NCI-H146 (cell line): ENCODE data around the gene CCDC186.
"Not testable (repeated sequence)": the region's sequence is repeated elsewhere in the genome, so short reads cannot be mapped to it uniquely, and the experiment has no call there.

ENCODE experiments used
- DNase-seq: peaks from one replicate; lab custom pipeline; 2025; lab: John Stamatoyannopoulos, UW

The CCDC186 gene

DNA sequence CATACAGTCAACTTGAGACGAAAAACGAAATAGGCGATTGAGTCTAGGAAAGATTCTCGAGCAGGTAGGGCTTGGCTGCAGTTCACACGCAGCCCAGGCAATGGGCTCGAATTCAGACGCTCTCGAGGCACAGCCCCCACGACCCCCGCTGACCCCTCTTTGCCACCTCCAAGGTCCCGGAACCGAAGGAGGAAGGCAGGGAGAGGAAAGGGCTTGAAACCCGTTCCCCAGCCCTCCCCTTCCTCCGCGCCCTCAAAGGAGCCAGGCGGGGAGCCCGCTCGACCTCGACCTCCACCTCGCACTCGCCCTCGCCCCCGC is 441 bp downstream of the CCDC186 start:
- no peak for DNase-seq

DNA sequence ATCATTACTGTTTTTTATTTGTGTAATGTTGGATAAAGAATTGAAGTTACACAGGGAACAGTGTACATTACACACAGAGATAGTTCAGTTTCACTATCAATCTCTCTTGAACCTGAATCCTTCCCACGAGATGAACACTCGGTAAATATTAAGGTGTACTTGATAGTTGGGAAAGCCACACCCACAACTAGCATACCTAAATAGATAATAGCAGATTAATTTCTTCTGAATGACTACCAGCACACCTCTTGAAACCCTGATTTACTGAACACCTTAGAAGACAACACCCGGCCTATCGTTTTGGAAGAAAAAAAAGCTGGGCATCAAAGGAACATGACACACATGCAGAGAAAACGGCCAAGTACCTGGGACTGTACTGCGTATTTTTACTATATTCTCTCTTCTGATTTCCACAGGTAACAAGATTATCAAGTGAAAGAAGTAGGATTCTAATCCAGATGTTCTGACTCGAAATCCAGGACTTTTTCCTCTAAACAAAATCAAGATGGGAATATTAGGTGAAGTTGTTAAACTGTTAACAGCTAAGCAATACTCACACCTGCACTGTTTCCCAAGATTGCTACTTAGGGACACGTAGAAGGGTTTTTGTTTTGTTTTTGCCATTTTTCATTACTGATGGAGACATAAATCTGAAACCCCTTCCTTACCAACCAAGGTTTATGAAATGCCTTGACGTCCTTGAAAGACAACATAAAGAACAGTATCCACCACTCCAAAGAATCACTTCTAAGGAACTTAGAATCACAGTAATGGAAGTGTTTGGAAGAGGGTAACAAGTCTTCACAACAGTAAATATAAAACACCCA is 1.0 kb downstream of the CCDC186 start:
- no peak for DNase-seq

DNA sequence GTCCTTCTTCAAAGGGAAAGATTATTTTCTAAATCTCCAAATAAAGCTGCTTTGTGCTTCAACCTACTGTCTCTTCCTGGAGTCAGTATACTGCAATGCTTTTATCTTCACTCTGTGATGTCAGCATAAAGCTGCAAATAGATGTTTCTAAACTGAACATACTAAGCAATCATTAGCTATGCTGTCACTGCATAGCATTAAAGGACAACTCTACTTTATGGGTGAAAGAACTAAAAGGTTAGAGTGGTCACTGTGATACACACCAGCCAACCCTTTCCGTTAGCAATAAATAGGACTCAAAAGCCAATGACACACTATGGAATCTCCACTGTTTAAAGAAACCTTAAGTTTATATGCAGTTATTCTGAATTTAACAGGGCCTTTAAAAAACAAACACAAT is 1.8 kb downstream of the CCDC186 start:
- DNase-seq, result no peak

DNA sequence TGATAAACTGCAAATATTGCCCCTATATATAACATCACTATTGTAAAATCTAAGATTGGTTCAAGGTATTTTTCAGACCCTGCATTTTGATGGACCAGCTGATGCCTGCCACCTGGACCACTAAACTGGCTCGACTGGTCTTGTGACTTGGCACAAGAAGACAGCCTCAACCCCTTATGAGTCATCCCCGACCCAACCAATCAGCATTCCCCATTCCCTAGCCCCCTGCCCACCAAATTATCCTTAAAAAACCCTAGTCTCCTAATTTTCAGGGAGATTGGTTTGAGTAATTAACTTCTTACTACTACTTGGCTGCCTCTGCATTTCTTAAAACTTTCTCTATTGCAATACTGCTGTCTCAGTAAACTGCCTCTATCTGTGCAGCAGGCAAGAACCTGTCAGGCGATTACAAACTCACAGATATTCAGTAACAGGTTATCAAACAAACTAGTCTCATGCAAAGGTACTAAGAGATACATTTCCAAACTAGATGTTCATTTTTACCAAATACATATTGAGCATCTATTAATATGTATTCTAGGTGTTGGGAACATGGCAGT is 5.5 kb downstream of the CCDC186 start:
- DNase-seq, result no peak

DNA sequence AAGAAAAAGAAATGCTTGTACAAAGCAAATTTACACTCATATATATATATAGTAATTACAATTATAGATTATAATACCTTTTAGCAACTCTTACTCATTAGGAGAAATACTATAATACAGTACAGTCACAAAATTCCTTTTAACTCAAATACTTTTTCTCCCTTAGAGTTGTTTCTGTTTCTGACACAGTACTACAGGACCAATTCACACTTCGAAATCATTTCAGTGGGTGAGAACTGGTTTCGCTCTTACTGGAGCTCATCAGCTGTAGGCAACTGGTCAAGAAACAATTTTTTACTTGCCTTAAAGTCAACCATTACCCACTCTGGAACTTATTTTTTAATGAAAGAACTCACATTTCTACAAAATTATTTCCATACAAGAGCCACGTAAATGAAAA is 6.0 kb downstream of the CCDC186 start:
- no peak for DNase-seq

DNA sequence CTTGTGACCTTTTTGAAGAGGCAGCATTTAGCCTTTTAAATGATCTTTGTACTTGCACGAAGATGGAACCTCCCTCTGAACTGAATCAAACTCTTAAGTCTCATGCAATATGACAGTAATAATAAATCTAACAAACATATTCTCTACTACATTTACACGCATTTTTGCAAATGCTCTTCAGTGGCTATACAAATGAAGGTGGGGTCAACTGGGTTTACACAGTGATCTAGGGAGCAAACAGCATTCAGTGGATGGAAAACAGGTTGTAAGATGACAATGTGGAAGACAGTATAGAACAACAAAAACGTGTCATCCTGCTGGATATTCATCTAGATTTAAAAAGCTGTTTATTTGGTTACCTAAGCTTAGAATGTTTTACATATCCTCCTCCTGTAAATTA is 7.5 kb downstream of the CCDC186 start:
- no peak for DNase-seq

DNA sequence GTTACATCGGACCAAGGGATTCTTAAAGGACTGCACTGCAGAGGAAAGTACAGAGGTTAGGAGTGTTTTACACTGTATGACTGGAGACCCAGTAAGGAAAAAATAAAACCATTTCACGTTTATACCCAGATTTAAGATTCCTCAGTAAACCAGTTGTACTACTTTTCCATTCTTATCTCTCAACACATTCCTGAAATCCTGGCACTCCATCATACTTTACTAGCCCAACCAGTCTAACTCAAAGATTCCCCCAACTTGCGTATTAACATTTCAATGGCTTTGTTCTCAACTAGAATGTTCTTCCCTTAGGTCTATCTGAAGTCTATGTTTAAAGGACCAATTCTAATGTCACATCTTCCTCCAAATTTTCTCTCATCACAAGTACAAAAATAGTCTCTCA is 8.0 kb downstream of the CCDC186 start:
- DNase-seq, result no peak

DNA sequence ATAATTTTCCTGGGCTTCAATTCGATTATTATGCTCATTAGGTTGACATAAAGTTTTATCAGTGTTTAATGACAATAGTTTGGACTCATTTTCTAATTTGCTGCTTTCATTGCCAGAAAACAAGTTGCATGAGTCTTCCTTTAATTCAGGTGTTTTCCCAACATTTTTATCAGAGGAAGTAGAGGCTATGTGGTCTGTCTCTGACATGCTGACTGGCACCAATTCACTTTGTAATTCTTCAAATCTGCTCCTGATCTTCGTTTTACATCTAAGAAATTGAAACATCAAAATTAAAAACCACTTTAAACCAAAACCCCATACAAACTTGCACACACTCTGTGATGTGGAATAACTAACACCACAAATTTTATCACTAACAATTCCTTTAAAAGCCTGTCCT is 10.9 kb downstream of the CCDC186 start:
- no peak for DNase-seq

DNA sequence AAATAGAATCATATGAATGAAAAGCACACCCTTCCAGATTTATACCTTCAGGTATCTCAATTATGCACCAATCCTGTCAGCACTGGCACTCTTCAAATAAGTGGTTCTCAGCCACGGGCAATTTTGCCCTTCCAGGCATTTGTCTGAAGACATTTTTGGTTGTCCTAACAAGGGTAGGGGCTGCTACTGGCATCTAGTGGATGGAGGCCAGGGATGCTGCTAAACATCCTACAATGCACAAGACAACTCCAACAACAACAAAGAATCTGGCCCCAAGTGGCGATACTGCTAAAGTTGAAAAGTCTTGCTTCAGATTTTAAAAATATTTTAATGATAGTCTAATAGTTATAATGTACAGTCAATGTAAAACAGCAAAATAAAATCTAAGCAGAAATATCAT is 16.1 kb downstream of the CCDC186 start:
- DNase-seq, result no peak

DNA sequence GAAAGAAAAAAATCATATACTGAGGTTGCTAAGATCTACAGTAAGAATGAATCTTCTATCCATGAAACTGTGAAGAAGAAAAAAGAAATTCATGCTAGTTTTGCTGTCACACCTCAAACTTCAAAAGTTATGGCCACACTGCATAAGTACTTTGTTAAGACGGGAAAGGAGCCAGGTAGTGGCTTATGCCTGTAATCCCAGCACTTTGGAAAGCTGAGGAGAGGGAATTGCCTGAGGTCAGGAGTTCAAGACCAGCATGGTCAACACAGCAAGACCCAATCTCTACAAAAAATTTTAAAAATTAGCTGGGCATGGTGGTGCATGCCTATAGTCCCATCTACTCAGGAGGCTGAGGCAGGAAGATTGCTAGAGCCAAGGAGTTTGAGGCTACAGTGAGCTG is 22.1 kb downstream of the CCDC186 start:
- no peak for DNase-seq

DNA sequence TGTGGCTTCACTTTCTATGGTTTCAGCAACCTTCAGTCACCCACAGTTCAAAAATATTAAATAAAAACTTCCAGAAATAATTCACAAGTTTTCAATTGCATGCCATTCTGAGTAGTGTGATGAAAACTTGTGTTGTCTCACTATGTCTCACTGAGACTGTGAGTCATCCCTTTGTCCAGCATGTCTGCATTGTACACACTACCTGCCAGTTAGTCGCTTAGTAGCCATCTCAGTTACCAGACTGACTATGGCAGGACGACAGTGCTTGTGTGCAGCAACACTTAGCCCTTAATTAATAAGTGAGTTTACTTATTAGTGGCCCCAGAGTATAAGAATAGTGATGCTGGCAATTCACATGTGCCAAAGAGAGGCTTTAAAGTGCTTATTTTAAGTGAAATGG is 22.5 kb downstream of the CCDC186 start:
- DNase-seq, result no peak

DNA sequence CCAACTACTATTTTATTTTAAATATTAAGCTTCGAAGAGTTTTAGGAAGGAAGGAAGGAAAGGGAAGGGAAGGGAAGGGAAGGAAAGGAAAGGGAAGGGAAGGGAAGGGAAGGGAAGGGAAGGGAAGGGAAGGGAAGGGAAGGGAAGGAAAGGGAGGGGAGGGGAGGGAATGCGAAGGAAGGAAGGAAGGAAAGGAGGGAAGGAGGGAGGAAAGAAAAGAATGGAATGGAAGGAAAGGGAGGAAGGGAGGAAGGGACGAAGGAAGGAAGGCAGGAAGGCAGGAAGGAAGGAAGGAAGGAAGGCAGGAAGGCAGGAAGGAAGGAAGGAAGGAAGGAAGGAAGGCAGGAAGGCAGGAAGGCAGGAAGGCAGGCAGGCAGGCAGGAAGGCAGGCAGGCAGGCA is 24.5 kb downstream of the CCDC186 start:
- DNase-seq, result not testable (repeated sequence)

DNA sequence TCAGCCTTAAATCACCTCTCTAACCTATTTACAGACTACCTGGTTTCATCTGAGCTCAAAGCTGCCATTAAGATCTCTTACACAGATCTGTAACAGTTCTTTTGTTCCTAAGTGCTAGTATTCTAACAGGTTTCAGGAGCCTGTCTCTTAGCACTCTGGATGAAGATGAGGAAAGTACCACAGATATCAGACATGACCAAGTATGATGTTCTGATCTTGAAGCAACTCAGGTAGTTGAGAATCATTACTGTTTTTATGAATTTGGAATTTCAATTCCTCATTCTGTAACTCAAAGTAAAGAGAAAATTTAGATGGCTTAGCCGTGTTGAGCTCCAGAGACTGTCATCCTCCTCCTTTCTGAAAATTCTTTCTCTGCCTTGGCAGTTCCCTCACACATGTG is 30.8 kb downstream of the CCDC186 start:
- DNase-seq, result no peak

DNA sequence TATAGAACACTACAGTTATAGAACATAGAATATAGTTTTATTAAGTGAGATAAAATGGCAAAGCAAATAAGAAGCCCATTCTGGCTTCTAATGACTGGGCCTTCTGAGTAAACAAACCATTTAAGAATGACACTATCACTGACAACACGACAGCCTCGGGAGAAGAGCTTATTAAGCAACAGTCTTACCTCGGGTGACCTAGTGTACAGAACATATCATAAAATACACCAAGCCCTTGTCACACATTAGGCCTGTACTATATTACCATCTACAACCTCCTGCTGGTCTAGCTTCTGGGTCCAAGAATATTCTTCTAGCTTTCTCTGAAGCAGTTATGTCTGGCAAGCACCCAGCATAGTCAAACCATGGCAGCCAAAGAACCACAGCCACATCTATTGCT is 32.0 kb downstream of the CCDC186 start:
- DNase-seq, result peak; percentile 74

DNA sequence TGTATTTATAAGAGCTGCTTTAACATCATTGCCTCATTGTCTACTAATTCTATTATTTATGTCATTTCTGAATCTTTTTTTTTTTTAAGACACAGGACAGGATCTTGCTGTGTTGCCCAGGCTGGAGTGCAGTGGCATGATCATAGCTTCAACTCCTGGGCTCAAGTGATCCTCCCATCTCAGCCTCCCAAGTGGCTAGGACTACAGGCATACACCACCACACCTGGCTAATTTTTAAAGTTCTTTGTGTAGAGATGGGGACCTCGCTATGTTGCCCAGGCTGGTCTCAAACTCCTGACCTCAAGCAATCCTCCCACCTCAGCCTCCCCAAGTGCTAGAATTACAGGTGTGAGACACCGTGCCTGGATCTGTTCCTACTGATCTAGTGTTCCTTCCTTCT is 33.2 kb downstream of the CCDC186 start:
- DNase-seq, result not testable (repeated sequence)

DNA sequence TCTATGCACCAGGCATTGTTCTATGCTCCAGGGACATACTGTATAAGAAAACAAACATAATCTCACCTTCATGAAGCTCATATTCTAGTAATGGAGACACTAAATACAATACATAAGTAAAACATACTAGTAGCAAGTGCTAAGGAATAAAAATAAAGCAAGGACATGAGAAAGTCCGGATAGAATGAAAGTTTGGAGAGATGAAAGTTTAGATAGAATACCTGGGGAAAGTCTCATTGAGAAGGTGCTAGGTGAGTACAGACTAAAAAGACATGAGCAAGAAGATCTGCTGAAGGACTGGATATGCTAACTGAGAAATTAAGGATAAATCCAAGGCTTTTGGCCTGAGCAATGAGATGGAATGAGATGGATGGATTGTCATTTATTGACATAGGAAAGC is 34.0 kb downstream of the CCDC186 start:
- no peak for DNase-seq

DNA sequence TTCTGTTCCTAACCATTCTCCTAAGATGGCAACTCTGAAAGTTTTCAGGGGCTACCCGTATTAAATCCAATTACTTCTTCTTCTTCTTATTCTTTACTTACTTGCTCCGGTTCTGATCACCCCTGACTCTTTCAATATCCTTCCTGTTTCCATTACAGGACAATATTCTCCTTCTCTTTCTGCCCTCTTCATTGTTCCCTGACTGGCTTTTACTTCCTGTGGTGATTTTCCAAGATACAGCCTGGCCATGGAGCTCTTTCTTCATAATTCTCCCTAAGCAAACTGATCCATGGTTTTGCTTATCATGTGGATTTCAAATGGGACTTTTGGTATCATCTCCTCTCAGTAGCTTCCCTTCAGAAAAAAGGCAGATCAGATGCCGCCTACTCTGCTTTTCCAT is 35.4 kb downstream of the CCDC186 start:
- no peak for DNase-seq

DNA sequence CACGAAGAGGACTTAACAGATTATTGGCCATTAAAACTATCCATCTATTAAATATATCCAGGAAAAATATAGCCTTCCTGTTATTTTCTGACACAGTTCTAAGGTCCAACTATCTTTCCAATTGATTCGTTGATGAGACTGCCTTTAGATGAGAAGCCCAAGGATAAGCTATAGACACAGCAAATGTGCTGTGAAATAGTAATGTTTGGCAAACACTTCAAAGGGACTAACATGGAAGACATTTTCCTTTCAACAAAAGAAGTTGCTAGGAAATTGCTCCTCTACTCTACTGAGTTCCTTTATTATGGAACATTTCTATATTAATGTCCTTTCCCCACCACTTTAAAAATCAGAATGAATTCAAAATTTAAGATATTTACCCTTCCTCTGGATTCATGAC is 38.5 kb downstream of the CCDC186 start:
- no peak for DNase-seq

DNA sequence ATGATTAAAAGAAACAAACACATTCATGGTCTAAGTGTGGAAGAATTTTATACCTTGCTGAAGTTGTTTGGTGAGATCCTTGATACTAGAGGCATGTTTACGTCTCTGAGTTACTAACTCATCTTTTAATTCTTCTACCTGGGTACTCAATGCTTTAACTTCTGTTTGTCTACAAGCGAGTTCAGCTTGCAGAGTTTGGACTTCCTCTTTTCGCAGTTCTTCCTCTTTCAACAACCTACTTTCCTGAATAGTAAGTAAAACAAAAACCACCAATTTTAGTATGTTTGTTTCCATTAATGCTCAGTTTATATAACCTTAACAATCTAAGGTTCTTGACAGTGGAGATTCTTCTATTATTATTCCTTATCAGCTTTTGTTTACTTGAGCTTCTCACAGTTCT is 42.9 kb downstream of the CCDC186 start:
- DNase-seq, result no peak

DNA sequence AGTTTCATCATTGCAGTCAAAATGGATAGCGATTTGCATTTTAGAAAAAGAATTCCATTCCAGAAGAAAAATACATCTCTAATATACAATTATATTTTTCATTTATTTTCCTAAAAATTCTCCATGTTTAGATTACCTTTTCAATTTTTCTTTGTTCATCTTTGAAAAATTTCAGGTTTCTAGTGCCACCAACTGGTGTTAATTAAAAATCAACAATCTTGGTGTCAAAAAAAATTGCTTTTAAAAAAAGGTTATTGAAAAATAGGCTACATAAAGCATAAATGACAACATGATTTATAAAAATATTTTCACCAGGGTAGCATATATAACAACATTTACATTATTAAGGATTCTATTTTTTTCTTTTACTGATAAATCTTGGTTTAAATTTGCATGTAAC is 53.0 kb downstream of the CCDC186 start:
- no peak for DNase-seq

DNA sequence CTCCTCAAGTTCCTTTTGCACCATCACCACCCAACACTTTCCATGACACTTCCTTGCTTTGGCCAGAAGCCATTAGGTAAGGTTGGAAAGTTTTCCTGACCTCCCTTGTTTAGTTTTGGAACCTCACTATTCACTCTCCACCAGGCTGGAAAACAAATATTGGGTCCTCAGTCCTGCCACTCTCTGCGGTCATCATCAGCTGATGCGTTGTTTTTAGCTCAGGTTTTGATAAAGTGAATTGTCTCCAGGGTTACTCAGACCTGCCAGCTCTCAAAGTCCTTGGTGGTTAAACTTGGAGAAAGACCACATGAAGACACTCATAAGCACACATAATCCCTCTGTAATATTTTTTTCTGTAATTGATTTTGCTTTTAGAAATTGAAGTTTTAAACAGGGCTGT is 55.5 kb downstream of the CCDC186 start:
- DNase-seq, result no peak

DNA sequence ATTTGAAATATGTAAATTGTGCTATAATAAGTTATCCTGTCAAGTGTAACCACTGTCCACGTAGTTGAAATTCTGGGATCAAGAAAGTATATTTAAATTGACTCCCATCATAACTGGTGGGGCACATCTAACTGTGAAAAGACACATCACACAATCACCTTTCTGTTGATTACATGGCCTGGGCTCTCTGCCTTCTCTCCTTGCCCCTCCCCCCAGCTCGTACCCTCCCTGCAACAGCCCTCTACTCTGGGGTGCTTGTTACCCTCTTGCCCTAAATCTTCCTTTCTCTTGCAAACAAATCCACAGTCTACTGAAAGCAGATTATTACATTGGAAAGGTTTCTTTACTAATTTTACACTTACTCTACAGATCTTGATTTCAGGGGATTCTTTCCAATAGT is 56.3 kb downstream of the CCDC186 start:
- DNase-seq, result no peak

DNA sequence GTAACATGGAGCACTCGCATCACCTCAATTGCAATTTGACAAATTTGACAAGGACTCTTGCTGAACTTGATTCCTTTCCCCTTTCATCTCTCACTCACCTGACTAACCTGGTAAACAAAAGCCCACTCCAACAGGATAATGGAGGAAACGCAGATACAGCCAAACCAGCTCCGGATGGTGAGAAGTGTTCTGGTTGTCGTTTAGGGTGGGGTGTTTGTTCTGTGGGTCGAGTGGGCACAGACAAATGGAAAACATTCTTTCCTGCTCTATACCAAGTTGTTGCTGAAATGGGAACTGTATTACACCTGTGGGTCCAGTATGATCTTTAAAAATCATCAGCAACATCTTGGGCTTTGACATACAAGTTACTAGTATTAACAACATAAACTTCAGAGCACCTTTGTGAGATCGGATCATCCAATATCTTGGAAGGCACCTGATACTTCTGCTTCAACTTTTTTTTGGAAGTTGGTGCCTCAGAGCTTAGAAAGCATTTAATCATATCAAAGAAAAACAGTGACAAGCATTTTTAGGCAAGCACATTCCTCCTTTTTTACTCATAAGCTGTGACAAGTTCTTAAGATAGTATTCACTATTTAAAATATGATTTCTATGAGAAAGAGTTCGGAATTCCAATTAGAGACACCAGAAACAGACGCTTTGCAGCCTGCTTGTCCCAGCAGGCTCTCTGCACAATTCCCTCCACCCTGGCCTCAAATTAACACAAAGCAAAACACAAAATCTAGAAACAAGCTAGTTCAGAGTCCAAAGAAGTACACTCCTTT is 58.1 kb downstream of the CCDC186 start:
- DNase-seq, result no peak
